ENCODE results near the gene ABTB2.
"Not testable (repeated sequence)": the region's sequence is repeated elsewhere in the genome, so short reads cannot be mapped to it uniquely, and the experiment has no call there.

ABTB2 gene

DNA sequence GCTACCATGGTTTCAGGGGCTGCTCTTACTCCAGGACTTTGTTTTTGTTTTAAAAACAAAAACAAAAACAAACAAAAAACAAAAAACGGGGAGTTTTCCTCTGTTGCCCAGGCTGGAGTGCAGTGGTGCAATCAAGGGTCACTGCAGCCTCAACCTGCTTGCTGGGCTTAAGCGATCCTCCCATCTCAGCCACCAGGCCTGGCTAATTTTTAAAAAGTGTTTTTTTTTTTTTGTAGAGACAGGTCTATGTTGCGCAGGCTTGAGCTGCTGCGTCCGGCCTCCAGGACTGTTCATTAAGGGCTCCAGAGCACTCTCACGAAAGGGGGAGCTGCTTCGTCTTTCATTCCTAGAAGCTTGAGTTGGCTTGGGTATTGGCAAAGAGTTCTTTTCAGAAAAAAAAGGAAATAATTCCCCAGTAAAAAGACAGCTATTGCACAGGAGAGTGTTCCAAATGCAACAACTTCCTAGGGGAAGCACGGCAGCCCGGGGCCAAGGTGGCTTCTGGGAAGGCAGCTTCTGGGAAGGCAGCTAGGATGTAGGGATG lies 173.9 kb downstream of the ABTB2 start:
- no peak for DNase-seq (ENCODE audit: low read depth)
- H3K4me3 ChIP-seq (ENCODE audit: low read depth, low read length), result no peak overlapping the region

DNA sequence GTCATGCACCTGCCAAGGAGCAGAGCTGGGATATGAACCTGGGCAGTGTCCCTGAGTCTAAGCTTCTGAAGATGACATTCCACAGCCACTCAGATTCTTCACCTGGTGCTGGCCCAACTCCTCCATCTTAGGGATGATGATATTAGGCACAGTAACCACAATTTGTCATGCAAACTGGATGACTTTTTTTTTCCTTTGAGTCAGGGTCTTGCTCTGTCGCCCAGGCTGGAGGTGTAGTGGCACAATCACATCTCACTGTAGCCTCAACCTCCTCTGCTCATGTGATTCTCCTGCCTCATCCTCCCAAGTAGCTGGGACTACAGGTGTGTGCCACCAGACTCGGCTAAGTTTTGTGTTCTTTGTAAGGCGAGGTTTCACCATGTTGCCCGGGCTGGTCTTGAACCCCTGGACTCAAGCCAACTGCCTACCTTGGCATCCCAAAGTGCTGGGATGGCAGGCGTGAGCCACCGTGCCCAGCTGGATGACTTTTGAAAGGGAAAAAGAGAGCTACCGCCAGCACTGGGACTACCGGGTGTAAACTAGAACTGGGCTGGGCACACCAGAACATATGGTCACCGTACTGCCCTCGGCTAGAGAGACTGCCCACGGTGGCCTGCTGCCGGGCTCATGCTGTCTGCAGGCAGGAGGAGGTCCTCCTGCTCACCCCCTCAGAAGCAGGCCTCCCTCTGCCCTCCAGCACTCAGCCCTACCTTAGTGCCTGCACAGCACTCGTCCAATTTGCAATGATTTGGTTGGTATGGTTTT lies 174.7 kb downstream of the ABTB2 start:
- DNase-seq (ENCODE audit: low read depth), result no peak
- no peak overlapping the region for H3K4me3 ChIP-seq (ENCODE audit: low read depth, low read length)

DNA sequence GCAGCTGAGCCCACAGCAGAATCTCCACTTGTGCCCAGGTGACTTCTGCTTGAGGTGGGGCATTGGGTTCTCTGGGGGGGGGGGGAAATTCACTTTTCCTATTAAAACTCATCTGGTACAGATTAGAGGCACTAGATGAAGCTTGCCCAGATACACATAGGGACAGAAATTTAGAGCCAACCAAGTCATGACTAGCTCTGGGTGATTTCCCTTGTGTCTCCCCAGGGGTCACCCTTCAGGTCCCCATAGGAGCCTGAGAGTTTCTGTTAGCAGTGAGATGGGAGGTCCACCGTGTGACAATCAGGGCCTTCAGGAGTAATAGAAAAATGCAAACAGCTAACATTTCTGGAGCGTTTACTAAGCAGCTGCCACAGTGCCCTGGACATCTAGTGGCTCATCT lies 175.4 kb downstream of the ABTB2 start:
- H3K4me3 ChIP-seq (ENCODE audit: low read depth, low read length), result no peak overlapping the region
- DNase-seq (ENCODE audit: low read depth), result no peak

DNA sequence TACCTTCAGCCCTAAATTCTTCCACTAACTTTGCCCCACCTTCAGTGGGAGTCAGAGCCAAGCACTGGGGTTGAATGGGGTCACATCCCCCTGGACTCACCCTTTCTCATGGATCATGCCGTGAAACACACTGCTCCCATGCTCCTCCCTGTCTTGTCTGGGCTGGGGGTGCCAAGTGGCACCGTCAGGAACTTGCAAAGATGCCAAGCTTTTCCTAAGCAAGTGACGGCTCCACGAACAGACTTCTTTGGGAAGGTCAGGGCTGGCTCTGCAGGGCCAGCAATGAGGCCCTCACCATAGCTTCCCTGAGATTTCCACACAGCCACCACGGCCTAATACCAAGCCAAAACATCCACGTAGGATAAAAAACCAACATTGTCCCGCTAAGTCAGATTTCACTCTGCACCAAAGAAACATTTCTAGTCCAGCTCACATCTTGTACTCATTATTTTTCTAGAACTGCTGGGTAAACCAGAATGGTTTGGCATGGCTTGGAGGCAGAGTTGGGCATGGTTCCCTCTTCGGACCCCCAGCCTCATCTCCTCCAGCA lies 175.9 kb downstream of the ABTB2 start:
- H3K4me3 ChIP-seq (ENCODE audit: low read depth, low read length), result no peak overlapping the region
- no peak for DNase-seq (ENCODE audit: low read depth)

DNA sequence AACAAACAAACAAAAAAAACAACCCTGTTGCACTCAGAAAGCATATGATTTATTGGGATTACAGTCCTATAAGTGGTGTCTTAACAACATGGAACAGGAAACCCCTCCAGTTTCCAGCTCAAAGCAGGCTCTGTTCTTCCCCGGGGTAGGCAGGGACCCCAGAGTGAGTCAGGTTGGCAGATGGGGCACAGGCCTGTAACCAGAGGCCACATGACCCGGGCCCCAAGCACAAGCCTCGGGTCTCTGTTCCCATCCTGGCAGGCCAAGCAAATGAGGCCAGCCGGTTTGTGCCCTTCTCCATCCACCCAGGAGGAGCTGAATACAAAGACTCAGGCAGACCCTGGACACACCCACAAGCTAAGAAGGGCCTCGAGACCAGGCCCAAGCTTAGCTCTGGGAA lies 176.6 kb downstream of the ABTB2 start:
- no peak for DNase-seq (ENCODE audit: low read depth)

DNA sequence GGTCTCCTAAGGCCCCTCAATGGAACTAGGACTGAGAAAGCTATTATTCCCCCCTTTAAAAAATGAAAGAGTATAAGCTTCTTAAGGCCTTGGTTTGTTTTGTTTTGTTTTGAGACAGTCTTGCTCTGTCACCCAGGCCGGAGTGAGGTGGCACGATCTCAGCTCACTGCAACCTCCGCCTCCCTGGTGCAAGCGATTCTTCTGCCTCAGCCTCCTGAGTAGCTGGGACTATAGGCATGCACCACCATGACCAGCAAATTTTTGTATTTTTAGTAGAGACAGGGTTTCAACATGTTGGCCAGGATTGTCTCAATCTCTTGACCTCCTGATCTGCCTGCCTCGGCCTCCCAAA lies 177.0 kb downstream of the ABTB2 start:
- DNase-seq (ENCODE audit: low read depth); H3K4me3 ChIP-seq (ENCODE audit: low read depth, low read length): not testable (repeated sequence)

More for the DNA sequence above, 176.6 kb downstream of the ABTB2 start:
- H3K4me3 ChIP-seq (ENCODE audit: low read depth, low read length), result no peak overlapping the region

DNA sequence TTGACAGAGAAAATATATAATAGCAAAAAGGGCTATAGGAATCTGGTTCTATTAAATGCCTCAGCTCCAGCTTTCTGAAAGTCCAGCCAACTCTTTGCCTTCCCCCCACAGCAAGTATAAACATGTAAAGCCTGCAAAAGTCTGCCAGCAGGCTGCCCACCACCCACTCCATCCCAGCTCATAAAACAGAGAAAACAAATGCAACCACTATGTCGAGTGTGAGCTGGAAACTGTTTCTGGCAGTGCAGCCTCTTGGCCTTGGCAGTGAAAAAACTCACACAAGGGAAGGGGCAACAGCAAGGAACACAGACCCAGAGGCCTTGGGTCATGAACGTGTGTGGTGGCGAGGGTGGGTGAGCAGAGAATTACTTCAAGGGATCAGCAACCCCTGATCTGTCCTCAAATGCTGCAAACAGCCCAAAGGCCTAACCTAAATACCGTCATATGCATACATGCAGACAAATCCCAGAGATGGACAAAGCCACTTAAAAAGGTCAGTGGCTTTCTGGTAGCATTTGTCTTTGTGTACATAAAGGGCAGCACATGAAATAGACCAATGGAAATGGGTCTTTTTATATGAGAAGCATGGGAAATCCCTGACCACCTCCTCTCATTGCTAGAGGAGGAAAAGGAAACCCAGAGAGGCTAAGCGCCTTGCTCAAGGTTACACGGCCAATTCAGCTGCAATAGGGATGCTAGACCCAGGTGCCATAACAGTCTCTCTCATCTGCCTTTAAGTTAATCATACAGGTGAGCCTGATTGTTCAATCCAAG lies 177.6 kb downstream of the ABTB2 start:
- DNase-seq (ENCODE audit: low read depth), result no peak
- H3K4me3 ChIP-seq (ENCODE audit: low read depth, low read length), result no peak overlapping the region

DNA sequence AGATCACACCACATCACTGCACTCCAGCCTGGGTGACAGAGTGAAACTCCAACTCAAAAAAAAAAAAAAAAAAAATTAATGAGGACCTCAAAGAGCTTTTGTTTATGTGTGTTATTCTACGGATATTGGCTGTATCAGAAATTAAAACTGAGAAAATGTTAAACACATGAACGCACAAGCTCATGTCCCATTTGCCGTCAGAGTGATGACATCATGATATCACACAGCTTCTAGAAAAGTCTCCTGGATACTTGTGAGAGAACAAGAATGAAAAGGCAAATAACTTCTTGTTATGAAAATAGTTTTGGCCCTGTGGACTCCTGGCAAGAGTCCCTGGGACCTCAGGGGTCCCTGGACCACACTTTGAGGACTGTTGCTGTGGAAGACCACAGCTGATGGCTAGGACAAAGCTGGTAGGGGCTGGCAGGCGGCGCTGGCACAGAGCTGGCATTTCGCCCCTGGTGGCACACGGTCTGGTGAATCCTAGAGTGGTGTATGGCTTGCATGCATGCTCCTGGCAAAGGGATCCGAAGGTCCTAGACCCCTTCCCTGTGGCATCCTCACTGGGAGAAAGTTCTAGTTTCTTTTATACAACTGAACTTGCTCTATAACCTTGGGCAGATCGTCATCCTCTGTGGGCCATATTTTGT lies 178.7 kb downstream of the ABTB2 start:
- H3K4me3 ChIP-seq (ENCODE audit: low read depth, low read length), result no peak overlapping the region
- no peak for DNase-seq (ENCODE audit: low read depth)

DNA sequence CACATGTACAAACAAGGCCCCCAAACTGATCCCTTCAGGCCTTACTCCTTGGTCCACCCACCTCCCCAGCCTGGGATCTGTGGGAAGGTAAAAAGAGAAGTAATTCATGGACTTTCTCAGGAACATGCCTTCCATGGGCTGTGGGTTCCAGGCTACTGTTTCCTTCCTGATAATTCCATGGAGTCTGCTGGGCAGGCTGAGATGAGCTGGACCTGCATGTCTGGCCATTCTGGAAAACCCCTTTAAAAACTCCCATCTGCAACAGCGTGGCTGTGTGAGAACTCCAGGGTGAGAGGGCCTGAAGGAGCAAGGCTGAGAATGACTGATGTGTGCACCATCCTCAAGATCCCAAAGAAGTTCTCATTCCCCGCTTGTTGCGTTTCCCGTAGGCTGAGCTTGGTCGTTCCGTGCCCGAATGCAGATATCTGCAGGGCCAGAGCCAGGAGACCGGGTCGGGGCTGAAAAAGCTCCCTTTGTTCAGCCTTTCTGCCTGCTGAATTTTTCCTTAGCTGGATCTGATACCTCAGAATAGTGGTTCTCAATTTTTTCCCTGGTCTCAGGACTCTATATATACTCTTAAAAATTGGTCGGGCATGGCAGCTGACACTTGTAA lies 179.5 kb downstream of the ABTB2 start:
- no peak for DNase-seq (ENCODE audit: low read depth)
- H3K4me3 ChIP-seq (ENCODE audit: low read depth, low read length), result no peak overlapping the region

DNA sequence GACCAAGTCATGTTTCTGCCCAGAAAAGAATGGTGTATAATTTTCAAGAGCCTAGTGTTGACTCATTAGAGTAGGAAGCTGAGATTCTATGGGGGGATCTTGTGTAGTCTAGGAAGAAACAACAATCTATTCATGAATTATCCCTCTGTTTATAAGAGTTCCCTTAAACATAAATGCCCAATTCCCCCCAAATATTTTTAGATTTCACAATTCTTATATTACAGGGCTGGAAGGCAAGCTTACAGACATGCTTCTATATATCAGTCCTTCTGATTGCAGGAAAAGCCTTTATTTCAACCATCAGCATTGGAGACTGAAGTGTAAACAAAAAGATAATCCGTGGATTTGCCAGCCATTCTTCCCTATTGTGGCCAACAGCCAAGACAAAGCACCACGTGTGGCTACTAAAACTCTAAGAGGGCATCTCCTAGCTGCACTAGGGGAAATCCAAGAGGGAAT lies 181.0 kb downstream of the ABTB2 start:
- no peak overlapping the region for H3K4me3 ChIP-seq (ENCODE audit: low read depth, low read length)
- DNase-seq (ENCODE audit: low read depth), result no peak

DNA sequence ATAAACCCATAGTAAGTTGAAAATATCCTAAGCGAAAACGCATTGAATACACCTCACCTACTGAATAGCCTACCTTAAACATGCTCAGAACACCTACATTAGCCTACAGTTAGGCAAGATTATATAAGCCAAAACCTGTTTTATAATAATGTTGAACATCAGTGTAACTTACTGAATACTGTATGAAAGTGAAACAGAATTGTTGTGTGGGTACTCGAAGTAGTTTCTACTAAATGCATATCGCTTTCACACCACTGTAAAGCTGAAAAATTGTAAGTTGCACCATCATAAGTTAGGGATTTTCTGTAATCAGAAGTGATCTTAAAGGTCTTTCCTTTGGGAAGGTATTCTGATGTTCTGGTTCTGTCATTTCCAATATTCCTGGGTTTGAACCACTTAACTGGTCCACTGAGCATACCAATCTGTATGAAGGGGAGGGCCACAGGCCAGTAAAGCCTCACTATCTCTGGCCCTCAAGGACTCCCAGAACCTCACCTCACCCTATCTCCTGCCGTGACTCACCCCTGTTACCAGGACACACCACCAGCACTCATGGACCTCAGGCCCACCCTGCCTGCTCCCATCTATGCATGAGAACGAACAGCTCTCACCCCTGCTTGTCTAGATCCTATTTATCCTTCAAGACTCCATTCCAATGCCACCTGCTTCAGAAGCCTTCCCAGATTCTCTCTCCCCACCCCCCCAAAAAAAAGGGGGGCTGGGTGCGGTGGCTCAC lies 182.4 kb downstream of the ABTB2 start:
- no peak for DNase-seq (ENCODE audit: low read depth)
- H3K4me3 ChIP-seq (ENCODE audit: low read depth, low read length), result no peak overlapping the region

DNA sequence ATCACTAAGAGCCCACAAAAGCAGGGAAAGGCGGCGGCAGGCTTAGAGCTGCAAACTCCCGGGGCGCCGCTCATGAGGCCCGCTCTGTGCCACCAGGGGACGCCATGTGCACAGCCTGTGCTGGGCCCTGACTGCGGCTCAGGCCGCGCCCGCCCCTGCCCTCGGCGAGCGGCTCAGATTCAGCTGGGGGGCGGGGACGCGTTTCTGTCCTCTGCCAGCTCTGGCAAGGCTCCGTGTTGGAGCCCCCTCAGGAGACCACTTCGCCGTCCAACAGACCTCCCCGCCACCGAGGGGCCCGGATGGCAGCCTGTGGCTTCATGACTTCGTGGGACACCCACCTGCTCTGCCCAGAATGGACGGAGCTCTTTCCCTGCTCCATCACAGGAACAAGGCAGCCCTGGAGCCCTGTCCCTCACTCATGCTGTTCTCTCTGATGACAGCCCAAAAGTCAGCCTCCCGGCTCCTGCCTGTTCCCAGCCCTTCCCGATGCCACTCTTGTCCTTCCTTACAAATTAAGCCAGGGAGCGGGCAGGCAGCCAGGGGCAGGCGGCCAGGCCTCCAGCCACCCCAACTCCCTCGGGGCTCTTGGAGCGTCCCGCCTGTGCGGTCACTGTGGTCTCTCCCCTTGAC lies 183.3 kb downstream of the ABTB2 start:
- DNase-seq (ENCODE audit: low read depth), result no peak
- peak overlapping the region; percentile 26 for H3K4me3 ChIP-seq (ENCODE audit: low read depth, low read length)

DNA sequence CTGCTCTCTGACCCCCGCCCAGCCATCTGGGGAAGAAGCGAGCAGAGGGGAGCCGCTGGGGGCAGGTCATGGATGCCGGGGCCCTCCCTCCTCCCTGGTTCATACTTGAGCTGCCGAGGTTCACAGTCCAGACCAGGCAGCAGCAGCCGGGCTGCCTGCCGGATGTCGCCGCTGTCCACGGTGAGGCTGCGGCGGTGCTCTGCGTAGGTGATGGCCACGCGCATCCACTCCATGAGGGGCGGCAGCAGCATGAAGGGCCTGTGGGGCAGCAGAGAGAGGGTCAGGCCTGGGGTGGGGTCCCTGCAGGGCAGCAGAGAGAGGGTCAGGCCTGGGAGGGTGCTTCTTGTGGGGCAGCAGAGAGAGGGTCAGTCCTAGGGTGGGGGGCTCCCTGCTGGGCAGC lies 184.8 kb downstream of the ABTB2 start:
- DNase-seq (ENCODE audit: low read depth), result no peak

DNA sequence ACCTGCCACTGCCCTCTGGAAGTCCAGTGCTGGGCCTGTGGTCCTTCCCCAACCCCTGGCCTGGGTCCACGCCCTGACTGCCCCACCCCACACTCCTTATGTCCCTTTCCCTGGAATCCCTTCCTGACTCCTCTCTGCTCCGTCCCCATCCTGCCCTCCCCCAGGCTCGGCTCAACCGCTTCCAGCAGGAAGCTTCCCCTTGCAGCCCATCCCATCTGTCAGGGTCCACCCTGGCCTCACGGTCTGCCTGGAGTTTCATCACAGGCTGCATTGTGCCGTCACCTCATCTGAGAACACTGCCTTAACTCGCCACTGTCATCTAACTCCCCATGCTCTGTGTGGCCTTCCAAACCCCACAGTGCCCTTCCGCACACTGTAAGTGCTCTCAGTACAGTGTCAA lies 188.1 kb downstream of the ABTB2 start:
- no peak overlapping the region for H3K4me3 ChIP-seq (ENCODE audit: low read depth, low read length)
- DNase-seq (ENCODE audit: low read depth), result no peak

More for the DNA sequence above, 184.8 kb downstream of the ABTB2 start:
- H3K4me3 ChIP-seq (ENCODE audit: low read depth, low read length), result no peak overlapping the region

DNA sequence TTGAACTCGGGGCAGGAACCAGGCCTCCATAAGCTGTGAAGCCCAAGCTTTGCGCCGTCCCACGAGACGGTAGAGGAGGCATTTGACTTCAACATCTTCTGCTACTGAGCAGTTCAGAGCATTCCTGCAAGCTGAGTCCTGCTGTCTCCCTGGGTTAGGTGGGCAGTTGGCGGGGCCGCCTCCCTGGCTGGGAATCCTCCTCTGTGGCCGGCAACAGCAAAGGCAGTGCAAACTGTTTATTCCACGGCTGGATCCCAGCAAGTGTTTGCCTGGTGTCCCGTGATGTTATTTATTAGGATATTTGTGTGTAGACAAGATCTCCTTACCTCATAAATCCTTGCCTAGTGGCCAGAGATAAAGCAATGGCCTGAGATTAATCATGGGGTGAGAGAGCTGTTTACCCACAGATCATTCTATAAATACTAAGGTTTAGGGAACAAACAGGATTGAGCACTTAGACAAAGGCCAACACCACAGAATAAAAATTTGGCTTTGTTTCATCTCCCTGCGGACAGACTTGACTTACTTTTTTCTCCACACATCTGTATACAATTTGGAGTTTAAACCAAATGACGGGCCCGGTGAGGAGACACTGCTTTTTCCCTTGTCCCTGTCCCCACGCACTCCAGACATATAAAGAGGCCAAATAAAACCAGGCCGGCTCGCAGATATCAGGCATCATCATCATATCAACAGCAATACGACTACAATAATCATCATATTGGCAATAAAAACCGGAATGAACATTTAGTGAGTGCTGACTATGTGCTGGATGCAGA lies 189.0 kb downstream of the ABTB2 start:
- DNase-seq (ENCODE audit: low read depth), result no peak
- no peak overlapping the region for H3K4me3 ChIP-seq (ENCODE audit: low read depth, low read length)

DNA sequence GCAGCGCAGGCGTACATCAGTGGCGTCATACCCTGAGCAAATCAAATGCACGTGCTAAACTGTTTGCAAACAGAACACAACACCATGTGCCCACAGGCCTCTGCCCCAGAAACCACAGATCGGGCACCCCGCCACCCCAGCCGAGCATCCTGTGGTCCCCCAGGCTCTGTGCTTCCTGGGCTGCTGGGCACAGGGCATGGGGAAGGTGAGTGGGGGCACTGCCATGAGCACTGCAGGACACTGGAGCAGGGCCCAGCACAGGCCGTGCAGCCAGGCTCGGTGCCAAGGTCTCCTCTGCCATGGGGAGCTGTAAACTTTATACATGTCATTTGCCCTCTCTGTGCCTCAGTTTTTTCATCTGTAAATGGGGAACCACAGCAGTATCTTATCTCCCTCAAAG lies 189.8 kb downstream of the ABTB2 start:
- DNase-seq (ENCODE audit: low read depth), result no peak
- no peak overlapping the region for H3K4me3 ChIP-seq (ENCODE audit: low read depth, low read length)

DNA sequence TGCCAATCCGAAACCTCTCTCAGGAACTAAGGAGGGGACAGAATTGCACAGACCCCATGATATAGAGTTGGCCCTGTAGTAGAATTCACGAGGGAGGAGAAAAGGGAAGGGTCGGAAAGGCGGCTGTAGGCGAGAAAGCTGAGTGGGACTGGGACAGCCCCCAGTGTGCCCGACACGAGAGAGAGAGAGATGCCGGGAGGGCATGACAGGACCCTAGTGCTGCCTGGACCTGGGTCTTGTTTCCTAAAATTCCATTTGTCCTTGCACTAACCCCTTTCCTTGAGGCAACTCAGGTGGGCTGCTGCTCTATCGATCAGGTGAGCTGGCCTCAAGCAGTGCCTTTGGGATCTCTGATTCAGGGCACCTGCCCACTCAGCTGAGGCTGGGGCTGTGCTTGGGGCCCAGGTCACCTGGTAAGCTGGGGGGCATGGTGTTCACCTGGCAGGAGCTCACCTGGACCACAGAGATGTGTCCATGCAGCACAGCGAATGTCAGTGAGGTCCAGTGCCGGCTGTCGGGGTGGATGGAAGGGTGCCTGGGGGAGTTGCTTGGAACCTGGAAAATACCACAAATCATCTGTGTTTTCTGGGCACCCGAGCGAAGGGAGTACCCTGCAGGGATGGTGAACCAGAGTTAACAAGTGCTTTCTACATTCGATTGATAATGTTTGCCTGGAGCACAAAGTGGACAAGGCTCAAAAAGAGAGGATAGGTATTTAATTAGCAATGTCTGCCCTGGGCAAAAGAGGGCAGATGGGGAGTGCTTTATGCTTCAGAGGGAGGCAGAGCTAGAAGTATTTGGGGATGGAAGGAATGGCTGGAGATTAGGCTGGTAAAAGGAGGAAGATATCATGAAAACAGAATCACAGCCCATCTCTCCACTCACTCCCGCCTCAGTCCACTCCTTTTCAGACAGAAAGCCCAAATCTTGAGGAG lies 190.7 kb downstream of the ABTB2 start:
- no peak for DNase-seq (ENCODE audit: low read depth)
- no peak overlapping the region for H3K4me3 ChIP-seq (ENCODE audit: low read depth, low read length)
